Ectodermal cell (in vitro differentiated cells): Measurements from ENCODE around the gene KCNQ2.

Source experiments
- H3K27ac ChIP-seq: 2 replicates; pipeline ENCODE4 v1.7.0; 2013; ENCODE audit warnings: mild to moderate bottlenecking, low read depth, low read length; ENCODE audit not compliant: insufficient read depth, poor library complexity, severe bottlenecking
- H3K27me3 ChIP-seq: 2 replicates; pipeline ENCODE4 v1.7.0; 2013; ENCODE audit warnings: mild to moderate bottlenecking, low read length; ENCODE audit not compliant: insufficient read depth, control insufficient read depth, poor library complexity, severe bottlenecking
- H3K36me3 ChIP-seq: one replicate; pipeline ENCODE4 v1.7.0; 2013; ENCODE audit warnings: low read length; ENCODE audit not compliant: control insufficient read depth, insufficient read depth
- H3K4me1 ChIP-seq: one replicate; pipeline ENCODE4 v1.7.0; 2013; ENCODE audit warnings: low read length; ENCODE audit not compliant: control insufficient read depth, insufficient read depth
- H3K4me3 ChIP-seq: 2 replicates; pipeline ENCODE4 v1.7.0; 2013; ENCODE audit warnings: low read depth, low read length, control low read depth; ENCODE audit not compliant: insufficient read depth
- H3K9me3 ChIP-seq: 2 replicates; pipeline ENCODE4 v1.7.0; 2013; ENCODE audit warnings: mild to moderate bottlenecking, low read length, moderate library complexity; ENCODE audit not compliant: control insufficient read depth
- WGBS, 2 experiments: methylation state at CpG; one replicate each; pipeline ENCODE4 v1.1.7; 2013; ENCODE audit warnings: missing lambda C conversion rate in 2 of 2; 5-methylcytosine and 5-hydroxymethylcytosine counted together

The KCNQ2 gene

DNA sequence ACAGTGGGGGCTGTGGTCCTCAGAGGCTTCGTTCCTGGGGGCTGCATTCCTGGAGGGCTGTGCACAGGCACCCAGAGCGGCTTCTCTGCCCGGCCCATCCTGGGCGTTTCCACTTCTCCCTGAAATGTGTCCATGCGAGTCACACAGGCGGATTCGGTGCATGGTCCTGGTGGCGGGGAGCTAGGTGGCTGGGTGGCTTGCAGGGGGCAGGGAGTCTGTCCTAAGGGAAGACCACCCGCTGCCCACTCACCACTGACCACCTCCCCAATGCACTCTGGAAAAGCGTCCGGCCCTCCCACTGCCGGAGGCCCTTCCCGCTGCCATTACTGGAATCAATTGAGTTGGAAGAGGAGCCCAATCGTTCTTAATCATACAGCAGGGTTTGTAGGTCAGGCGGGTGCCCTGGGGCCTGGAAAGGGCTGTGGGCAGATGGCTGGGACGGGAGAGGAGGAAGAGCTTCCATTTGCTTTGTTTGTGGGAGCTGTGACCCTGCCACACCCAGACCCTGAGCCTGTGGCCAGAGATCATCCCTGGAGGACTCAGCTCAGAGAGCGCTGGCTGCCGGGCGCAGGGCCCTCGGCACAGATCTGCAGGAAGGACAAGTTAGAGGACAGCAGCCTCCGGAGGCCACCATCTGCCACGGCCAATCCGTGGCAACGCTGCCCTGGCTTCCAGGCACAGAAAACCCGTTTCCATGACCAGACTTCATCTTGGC, 117.7 kb downstream of the KCNQ2 start:
- Histone ChIP-seq H3K27me3 (peaks cover 6% of the 10 kb centered on the region), H3K36me3 (no peaks in the 10 kb centered on the region), H3K4me1 (peaks cover 11% of the 10 kb centered on the region), H3K9me3 (no peaks in the 10 kb centered on the region), H3K4me3 (no peak overlapping the region), H3K27ac (peak overlapping the region; percentile 8)
- WGBS, 2 experiments: 93 to 95% methylated on average over 25 of the region's 25 CpGs

DNA sequence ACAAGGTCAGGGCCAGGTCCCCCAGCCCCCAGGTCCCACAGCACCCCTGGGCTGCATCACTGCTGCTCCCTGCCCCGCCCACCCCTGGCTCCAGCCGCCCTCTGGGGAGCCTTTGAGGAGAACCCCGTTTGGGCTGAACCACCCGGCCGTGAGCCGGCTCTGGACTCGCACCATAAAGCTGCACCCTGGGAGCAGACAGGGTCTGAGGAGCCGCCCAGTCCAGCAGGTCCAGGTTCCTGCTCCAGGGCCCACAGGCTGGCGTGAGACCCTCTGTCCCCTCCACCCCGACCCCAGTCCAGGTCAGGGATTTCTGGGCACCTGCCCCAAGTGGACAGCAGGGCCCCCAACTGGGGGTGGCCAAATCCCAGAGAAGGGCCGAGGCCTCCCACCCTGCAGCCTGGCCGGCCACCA, 119.6 kb downstream of the KCNQ2 start:
- Histone ChIP-seq H3K4me1 (peaks cover 11% of the 10 kb centered on the region), H3K36me3 (no peaks in the 10 kb centered on the region), H3K9me3 (no peaks in the 10 kb centered on the region), H3K27ac (no peak overlapping the region), H3K27me3 (no peaks in the 10 kb centered on the region), H3K4me3 (no peak overlapping the region)
- 76 to 79% methylated on average over 12 of the region's 12 CpGs for WGBS, 2 experiments

DNA sequence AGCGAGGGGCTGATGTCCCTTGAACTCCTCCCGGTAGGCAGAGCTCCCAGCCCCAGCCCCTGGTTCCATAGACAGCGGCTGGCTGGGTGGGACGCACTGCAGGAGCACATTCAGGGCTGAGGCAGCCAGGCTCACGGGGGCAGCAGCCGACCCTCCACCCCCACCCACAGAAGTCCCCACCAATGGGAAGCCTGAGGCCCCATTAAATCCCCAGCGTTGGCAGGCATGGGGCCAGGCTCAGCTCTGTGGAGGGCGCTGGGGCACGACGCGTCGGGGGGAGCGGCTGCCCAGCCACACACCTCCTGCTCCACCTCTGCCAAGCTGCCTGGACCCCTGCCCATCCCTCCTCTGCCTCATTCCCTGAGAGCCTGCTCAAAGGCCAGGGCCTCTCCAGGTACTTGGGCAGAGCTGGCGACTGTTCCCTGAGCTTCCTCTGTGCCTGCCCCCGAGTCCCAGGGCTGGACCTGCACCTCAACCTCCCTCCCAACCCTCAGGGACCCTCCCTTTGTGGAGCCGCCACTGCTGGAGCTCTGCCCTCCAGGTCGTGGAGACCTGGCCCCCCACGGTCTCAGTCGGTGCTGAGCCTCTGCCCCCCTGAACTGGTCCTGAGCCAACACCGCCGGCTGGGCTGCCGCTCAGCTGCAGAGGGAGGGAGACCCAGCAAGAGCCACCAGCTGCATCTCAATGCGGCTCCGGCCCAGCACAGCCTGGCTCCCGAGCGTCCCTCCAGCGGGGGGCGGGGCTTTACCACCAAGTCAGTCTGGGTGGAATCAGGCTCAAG, 120.5 kb downstream of the KCNQ2 start:
- Histone ChIP-seq H3K4me1 (peaks cover 11% of the 10 kb centered on the region), H3K9me3 (no peaks in the 10 kb centered on the region), H3K36me3 (no peaks in the 10 kb centered on the region), H3K4me3 (no peak overlapping the region), H3K27ac (no peak overlapping the region), H3K27me3 (no peaks in the 10 kb centered on the region)
- 44 to 46% methylated on average over 28 of the region's 28 CpGs for WGBS, 2 experiments

GRCh38 chr20:63351326-63351700, 121.1 kb downstream of the KCNQ2 start:
- WGBS, 2 experiments: 86 to 88% methylated on average over 12 of the region's 12 CpGs
- no peaks in the 10 kb centered on the region for H3K9me3 ChIP-seq
- no peaks in the 10 kb centered on the region for H3K36me3 ChIP-seq
- no peak overlapping the region for H3K4me3 ChIP-seq
- H3K4me1 ChIP-seq: peaks cover 11% of the 10 kb centered on the region
- H3K27ac ChIP-seq: no peak overlapping the region
- no peaks in the 10 kb centered on the region for H3K27me3 ChIP-seq

GRCh38 chr20:63350597-63351325, 121.7 kb downstream of the KCNQ2 start:
- WGBS, 2 experiments: 82 to 86% methylated on average over 43 to 46 of the region's 46 CpGs
- Histone ChIP-seq H3K4me1 (peaks cover 11% of the 10 kb centered on the region), H3K9me3 (no peaks in the 10 kb centered on the region), H3K4me3 (no peak overlapping the region), H3K27me3 (no peaks in the 10 kb centered on the region), H3K27ac (no peak overlapping the region), H3K36me3 (no peaks in the 10 kb centered on the region)
